GM13977 (cell line): Measurements from ENCODE around the gene MACROD2.

Experiments used
- DNase-seq: peaks from one replicate; pipeline ENCODE4 v3.0.0; 2012; ENCODE audit warnings: low spot score
- in situ Hi-C: fragments of 300-500 bp; cut with MboI; formaldehyde crosslinking; loops from one replicate; pipeline ENCODE4 v1.12.0; 2022; ENCODE audit warnings: low sequenced_read_pairs, low pct_unique_long_range_greater_than_20kb, mixed read lengths, inconsistent platforms; ENCODE audit not compliant: unreplicated experiment
- TF ChIP-seq, protein P1 (sequence below): IDR thresholded peaks from 2 replicates; pipeline ENCODE4 v1.5.1; 2012; ENCODE audit warnings: mild to moderate bottlenecking, control low read depth; ENCODE audit not compliant: insufficient read depth; ENCODE audit errors: extremely low read depth, missing control alignments

The MACROD2 gene

DNA sequence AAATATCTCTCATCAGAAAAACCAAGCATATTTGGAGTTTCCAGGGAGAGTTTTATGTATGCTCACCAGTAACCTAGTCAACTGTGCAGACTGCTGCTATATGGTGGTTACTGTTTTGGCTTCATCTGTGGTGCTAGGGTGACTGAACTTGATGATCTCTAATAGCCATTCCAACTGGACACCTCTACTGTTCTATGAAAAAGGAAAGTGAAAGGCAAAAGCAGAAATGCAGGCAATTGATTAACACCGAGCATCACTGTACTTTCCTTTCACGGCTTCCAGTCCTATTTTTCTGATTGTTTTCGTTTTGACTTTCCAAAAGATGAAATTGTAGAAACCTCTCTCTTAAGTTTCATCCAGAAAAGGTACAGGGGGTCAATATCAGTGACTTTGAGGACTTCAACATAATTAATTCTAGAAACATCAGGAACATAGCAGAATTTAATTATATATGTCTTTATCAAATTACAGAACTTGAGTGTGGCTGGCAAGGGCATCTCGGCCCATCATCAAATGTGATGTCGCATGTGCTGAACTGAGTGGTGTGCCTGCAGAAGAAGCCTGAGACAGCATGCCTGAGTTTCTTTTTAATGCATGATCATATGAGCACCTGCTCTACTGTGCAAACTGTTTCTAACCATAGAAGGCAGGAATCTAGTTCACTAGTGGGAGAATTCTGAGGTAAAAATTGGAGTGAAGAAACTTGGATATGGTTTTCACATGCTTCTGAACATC, 806.4 kb downstream of the MACROD2 start:
- TF ChIP-seq, protein P1, sequence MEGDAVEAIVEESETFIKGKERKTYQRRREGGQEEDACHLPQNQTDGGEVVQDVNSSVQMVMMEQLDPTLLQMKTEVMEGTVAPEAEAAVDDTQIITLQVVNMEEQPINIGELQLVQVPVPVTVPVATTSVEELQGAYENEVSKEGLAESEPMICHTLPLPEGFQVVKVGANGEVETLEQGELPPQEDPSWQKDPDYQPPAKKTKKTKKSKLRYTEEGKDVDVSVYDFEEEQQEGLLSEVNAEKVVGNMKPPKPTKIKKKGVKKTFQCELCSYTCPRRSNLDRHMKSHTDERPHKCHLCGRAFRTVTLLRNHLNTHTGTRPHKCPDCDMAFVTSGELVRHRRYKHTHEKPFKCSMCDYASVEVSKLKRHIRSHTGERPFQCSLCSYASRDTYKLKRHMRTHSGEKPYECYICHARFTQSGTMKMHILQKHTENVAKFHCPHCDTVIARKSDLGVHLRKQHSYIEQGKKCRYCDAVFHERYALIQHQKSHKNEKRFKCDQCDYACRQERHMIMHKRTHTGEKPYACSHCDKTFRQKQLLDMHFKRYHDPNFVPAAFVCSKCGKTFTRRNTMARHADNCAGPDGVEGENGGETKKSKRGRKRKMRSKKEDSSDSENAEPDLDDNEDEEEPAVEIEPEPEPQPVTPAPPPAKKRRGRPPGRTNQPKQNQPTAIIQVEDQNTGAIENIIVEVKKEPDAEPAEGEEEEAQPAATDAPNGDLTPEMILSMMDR: no peak
- no peak for DNase-seq
- in situ Hi-C loops: no loop called here

DNA sequence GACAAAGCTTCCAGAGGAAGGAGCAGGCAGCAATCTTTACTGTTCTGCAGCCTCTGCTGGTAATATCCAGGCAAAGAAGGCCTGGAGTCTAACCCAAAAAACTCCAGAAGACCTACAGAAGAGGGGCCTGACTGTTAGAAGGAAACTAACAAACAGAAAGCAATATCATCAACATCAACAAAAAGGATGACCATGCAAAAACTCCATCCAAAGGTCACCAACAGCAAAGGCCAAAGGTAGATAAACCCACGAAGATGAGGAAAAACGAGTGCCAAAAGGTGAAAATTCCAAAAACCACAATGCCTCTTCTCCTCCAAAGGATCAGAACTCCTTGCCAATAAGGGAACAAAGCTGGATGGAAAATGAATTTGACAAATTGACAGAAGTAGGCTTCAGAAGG, 811.9 kb downstream of the MACROD2 start:
- TF ChIP-seq, protein P1: no peak

DNA sequence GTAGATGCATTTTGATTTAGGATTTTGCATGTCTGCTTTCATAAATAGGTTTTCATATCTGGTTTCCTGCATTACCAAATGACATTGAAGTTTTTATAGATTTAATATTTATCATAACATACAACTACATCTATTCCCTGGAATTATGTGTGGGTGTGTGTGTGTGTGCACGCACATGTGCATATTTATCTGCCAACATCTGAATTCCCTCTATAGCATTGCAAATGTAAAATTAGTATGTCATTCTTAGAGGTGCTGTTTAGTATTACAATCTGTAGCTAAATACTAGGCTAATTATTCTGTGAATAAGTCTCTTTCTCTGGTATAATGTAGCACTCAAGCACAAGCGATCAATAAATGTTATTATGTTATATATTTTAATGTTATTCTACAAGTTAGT, 820.0 kb downstream of the MACROD2 start:
- in situ Hi-C loops: no loop called here
- TF ChIP-seq, protein P1: no peak
- no peak for DNase-seq

More for the DNA sequence above, 811.9 kb downstream of the MACROD2 start:
- in situ Hi-C loops: no loop called here
- no peak for DNase-seq

DNA sequence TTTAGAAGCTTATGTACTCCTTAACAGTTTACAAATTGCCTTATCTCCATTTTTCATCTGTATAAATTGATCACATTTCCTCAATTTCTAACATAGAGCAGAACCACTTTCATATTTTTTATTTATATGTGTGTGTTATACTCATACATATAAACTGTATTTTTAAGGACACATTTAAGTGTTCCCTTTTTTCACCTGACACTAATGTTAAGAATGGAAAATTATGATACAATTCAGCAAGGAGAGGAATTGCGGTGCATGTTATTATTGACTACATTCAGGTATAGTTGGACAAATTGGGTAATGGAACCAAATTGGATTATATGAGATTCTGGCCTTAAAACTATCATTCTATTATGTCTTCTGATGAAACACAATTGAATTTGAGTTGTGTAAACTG, 821.2 kb downstream of the MACROD2 start:
- TF ChIP-seq, protein P1: no peak
- DNase-seq: no peak
- in situ Hi-C loops: no loop called here

DNA sequence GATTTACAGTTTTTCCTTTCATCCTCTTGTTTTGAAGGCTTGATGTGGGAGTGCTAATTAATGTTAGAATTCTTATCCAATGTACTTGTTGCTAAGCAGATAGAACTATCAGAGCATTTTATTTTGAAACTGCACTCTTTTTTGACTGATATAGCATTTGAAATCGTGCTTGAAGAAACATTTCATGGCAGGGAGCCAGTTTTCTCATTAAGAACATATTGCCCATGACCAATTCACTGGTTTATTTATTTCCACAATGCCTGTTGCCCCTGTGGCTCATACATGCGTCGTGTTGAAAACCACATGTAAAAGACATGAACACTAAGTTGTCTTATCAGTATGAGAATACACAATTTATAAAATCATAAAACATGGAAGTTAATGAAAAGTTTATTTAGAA, 821.8 kb downstream of the MACROD2 start:
- TF ChIP-seq, protein P1: no peak
- in situ Hi-C loops: no loop called here
- no peak for DNase-seq

DNA sequence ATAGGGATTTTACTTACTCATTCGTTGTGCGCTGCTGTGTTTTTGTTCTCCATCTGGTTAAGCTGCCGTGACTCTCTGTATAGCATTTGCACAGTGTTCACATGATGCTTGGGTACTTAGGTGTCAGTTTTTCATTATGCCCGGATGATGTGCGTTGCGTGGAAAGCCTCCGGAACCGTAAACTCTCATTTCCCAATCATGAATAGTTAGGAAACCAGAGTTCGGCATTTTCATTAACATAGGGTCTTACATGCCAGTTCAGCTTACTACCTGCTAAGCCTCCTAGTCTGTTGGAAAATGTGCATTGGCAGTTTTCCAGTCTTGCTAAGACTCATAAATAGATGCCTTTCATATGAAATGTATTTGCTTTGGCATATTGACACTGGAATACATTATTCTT, 825.5 kb downstream of the MACROD2 start:
- in situ Hi-C loops: no loop called here
- no peak for DNase-seq
- TF ChIP-seq, protein P1: no peak
